ENCODE results near the gene TSPAN18. TPM values are rescaled to one million over a fixed set of nuclear protein-coding genes. Genes with fewer than 3 reads are reported as not detected.
A peak's percentile ranks its signal among the peaks of the same experiment; 100 is the strongest.

The TSPAN18 gene
- total and polyA plus RNA-seq, 2 experiments from 2014 or later, result 0.20 to 0.54 TPM

DNA sequence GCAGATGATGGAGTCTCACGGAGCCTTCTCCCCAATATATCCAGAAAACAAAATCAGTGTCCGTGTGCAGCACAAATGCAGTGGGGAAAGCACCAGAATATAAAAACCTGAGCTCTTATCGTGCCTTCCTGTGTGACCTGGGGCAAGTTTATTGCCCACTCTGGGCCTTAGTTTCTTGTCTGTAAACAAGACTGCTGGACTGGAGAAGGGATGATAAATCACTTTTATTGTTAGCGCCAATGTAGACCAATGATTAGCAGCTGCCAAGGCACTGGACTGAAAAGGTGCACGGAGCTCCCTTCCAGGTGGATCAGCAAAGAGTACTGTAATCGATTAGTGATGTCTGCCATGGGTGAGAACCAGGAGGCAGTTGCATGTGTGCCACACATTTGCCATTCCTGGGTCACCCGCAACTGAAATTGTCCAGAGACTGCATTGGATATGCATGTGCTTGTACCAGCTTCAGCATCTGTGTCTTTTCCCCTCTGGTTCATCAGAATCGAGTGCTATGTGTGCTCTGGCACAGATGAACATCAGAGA is 89.2 kb downstream of the TSPAN18 start:
- Histone ChIP-seq H3K27me3 (replicated peaks; ENCODE audit: insufficient read depth) (no peaks in the 10 kb centered on the region; the same call in 1 of the 2 replicates), H3F3A (ENCODE audit: insufficient read depth) (no peaks in the 10 kb centered on the region), H3K4me2 (ENCODE audit: unreplicated experiment) (no peak overlapping the region), H3K9me3 (ENCODE audit: low read depth) (no peaks in the 10 kb centered on the region), H3K36me3 (ENCODE audit: low read depth) (no peaks in the 10 kb centered on the region), H3K4me3 (no peak overlapping the region), H3K79me2 (ENCODE audit: insufficient read depth) (no peaks in the 10 kb centered on the region), H2AFZ (no peak overlapping the region), H3K4me1 (ENCODE audit: insufficient read depth) (no peaks in the 10 kb centered on the region), H3K9ac (no peak overlapping the region), H3K27ac (no peak overlapping the region), H4K20me1 (ENCODE audit: insufficient read depth) (no peaks in the 10 kb centered on the region), H3K9me2 (ENCODE audit: insufficient read depth) (no peaks in the 10 kb centered on the region)
- TF ChIP-seq EZH2 (IDR thresholded peaks at IDR 0.05; ENCODE audit: insufficient read depth, poor library complexity, severe bottlenecking) (no peak), EZH2phosphoT487 (IDR thresholded peaks at IDR 0.05; ENCODE audit: insufficient read depth, low read depth) (no peak)
- no peak for DNase-seq
- in situ Hi-C loops (cut with MboI), result no loop called here
- 75 to 82% methylated on average over 8 of the region's 8 CpGs for WGBS, 2 experiments (ENCODE audit: low coverage in 1 of 2, low lambda C conversion rate in 2 of 2, missing lambda C conversion rate in 2 of 2)

DNA sequence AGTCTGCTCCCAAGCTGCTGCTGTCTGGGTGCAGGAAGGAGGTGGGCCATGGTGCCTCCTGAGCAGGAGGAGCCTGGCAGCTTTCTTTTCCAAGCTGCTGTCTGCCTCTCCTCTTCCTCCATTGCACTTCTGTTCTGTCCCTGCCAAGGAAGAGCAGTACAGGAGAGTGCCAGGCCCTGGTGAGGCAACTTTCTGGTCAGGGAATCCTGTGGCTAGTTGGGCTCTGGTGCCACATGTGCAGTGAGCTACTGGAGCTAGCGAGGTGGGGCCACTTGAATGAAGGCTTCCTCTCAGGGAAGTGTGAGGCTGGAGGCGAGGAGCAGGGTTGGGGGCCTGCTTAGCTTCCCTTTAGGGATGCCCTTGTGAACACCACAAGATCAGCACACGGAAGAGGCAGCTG is 90.0 kb downstream of the TSPAN18 start:
- no peak for DNase-seq
- H3K9ac ChIP-seq, result no peak overlapping the region
- TF ChIP-seq EZH2 (IDR thresholded peaks at IDR 0.05; ENCODE audit: insufficient read depth, poor library complexity, severe bottlenecking) (no peak), EZH2phosphoT487 (IDR thresholded peaks at IDR 0.05; ENCODE audit: insufficient read depth, low read depth) (no peak)
- no peak overlapping the region for H3K27ac ChIP-seq
- H3K27me3 ChIP-seq (replicated peaks; ENCODE audit: insufficient read depth), result no peaks in the 10 kb centered on the region; the same call in 1 of the 2 replicates
- H3F3A ChIP-seq (ENCODE audit: insufficient read depth), result no peaks in the 10 kb centered on the region
- no peak overlapping the region for H3K4me3 ChIP-seq
- no peaks in the 10 kb centered on the region for H3K4me1 ChIP-seq (ENCODE audit: insufficient read depth)
- no peaks in the 10 kb centered on the region for H3K36me3 ChIP-seq (ENCODE audit: low read depth)
- no peaks in the 10 kb centered on the region for H4K20me1 ChIP-seq (ENCODE audit: insufficient read depth)
- no peaks in the 10 kb centered on the region for H3K79me2 ChIP-seq (ENCODE audit: insufficient read depth)
- 67 to 77% methylated on average over 3 of the region's 3 CpGs for WGBS, 2 experiments (ENCODE audit: low coverage in 1 of 2, low lambda C conversion rate in 2 of 2, missing lambda C conversion rate in 2 of 2)
- H2AFZ ChIP-seq, result no peak overlapping the region
- H3K9me2 ChIP-seq (ENCODE audit: insufficient read depth), result no peaks in the 10 kb centered on the region
- H3K9me3 ChIP-seq (ENCODE audit: low read depth), result no peaks in the 10 kb centered on the region
- H3K4me2 ChIP-seq (ENCODE audit: unreplicated experiment), result no peak overlapping the region
- in situ Hi-C loops (cut with MboI), result no loop called here

DNA sequence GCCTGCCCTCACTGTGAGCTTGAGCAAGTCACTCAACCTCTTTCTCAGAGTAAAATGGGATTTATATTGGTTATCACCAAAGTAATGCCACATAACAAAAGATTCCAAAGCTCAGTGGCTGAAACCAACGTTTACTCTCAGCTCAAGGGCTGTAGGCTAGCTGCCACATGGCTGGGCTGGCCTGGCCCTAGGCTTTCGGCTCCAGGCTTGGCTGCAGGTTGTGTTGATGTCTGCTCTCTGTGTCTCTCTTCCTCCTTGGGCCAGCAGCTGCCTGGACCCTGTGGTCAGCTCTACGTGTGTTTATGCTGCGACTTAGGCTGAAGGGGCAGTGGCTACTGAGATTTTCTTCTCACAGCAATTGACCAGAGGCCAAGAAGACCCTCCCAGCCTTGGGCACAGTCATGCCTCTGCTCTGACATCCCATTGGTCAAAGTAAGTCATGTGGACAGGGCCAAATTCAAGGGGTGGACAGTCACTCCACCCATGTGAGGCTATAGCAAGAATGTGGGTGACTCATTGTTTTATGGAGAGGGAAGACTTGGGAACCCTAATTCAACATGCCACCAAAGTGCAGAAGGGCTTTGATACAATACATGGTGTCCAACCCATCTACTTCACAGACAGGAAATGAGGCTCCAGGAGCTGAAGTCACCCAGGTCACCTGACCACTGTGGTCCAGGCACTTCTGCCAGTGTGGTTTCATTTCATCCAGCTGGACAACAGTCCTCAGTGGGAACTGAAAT is 90.6 kb downstream of the TSPAN18 start:
- in situ Hi-C loops (cut with MboI), result no loop called here
- WGBS, 2 experiments (ENCODE audit: low coverage in 1 of 2, low lambda C conversion rate in 2 of 2, missing lambda C conversion rate in 2 of 2), result 44 to 54% methylated on average over 4 of the region's 4 CpGs

DNA sequence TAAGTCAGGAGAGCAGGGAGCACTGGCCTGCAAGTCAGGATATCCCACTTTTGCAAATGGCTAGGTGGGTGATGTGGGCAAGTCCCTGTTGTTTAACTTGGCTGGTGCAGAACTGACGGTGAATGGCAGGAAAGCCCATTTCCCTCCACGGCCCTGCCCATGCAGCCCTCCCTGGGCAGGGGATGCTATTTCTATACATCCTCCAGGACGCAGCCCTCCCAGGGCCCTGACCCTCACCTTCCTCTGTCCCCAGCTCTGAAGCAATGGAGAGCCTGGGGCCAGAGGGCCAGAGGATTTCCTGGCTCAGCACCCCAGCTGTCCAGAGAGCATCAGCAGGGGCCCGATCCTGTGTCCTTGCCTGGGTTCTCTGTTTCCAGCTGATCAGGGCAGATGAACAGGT is 91.3 kb downstream of the TSPAN18 start:
- H3F3A ChIP-seq (ENCODE audit: insufficient read depth), result no peaks in the 10 kb centered on the region
- WGBS, 2 experiments (ENCODE audit: low coverage in 1 of 2, low lambda C conversion rate in 2 of 2, missing lambda C conversion rate in 2 of 2), result 82% methylated on average over 4 of the region's 4 CpGs
- no peaks in the 10 kb centered on the region for H3K4me1 ChIP-seq (ENCODE audit: insufficient read depth)
- H3K9ac ChIP-seq, result no peak overlapping the region
- no peak overlapping the region for H3K27ac ChIP-seq
- H3K79me2 ChIP-seq (ENCODE audit: insufficient read depth), result no peaks in the 10 kb centered on the region
- H3K36me3 ChIP-seq (ENCODE audit: low read depth), result no peaks in the 10 kb centered on the region
- no peak overlapping the region for H2AFZ ChIP-seq
- H4K20me1 ChIP-seq (ENCODE audit: insufficient read depth), result no peaks in the 10 kb centered on the region
- H3K9me3 ChIP-seq (ENCODE audit: low read depth), result no peaks in the 10 kb centered on the region
- H3K27me3 ChIP-seq (replicated peaks; ENCODE audit: insufficient read depth), result no peaks in the 10 kb centered on the region; the same call in 1 of the 2 replicates
- H3K4me3 ChIP-seq, result no peak overlapping the region
- DNase-seq, result no peak
- H3K4me2 ChIP-seq (ENCODE audit: unreplicated experiment), result no peak overlapping the region
- H3K9me2 ChIP-seq (ENCODE audit: insufficient read depth), result no peaks in the 10 kb centered on the region
- in situ Hi-C loops (cut with MboI), result no loop called here
- TF ChIP-seq EZH2 (IDR thresholded peaks at IDR 0.05; ENCODE audit: insufficient read depth, poor library complexity, severe bottlenecking), result no peak
- TF ChIP-seq EZH2phosphoT487 (IDR thresholded peaks at IDR 0.05; ENCODE audit: insufficient read depth, low read depth), result no peak

More for the DNA sequence above, 90.6 kb downstream of the TSPAN18 start:
- Histone ChIP-seq H3K4me1 (ENCODE audit: insufficient read depth) (no peaks in the 10 kb centered on the region), H3K9me3 (ENCODE audit: low read depth) (no peaks in the 10 kb centered on the region), H2AFZ (no peak overlapping the region), H3K4me3 (no peak overlapping the region), H3K27me3 (replicated peaks; ENCODE audit: insufficient read depth) (no peaks in the 10 kb centered on the region; the same call in 1 of the 2 replicates), H3F3A (ENCODE audit: insufficient read depth) (no peaks in the 10 kb centered on the region), H3K27ac (no peak overlapping the region), H3K79me2 (ENCODE audit: insufficient read depth) (no peaks in the 10 kb centered on the region), H3K36me3 (ENCODE audit: low read depth) (no peaks in the 10 kb centered on the region), H4K20me1 (ENCODE audit: insufficient read depth) (no peaks in the 10 kb centered on the region), H3K4me2 (ENCODE audit: unreplicated experiment) (no peak overlapping the region), H3K9me2 (ENCODE audit: insufficient read depth) (no peaks in the 10 kb centered on the region), H3K9ac (no peak overlapping the region)
- peak; percentile 48 for DNase-seq
- TF ChIP-seq EZH2phosphoT487 (IDR thresholded peaks at IDR 0.05; ENCODE audit: insufficient read depth, low read depth), result no peak
- TF ChIP-seq EZH2 (IDR thresholded peaks at IDR 0.05; ENCODE audit: insufficient read depth, poor library complexity, severe bottlenecking), result no peak

Data from GM23248 (cell line).